GM19240 (cell line): ENCODE measurements around the gene FOXJ3.

Experiments
- DNase-seq: peaks from one replicate; pipeline ENCODE4 v3.0.0; 2011; ENCODE audit warnings: low spot score; ENCODE audit not compliant: insufficient read length

FOXJ3 gene

GRCh38 chr1:42168763-42169162 lies 166.3 kb downstream of the FOXJ3 start:
- DNase-seq: no peak

DNA sequence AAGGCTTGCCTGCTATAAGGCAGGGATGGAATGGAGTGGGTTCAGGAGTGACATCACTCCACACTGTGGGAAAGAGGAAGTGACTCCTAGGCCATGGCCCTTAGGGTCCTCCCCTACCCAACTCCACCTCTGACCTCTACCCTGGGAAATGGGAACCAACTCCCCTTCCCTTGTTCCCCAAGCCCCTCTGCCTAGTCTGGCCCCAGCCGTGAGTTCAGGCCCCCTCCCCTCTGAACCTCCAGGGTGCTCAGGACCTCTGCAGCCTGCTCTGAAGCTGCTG lies 166.7 kb downstream of the FOXJ3 start:
- DNase-seq: no peak

DNA sequence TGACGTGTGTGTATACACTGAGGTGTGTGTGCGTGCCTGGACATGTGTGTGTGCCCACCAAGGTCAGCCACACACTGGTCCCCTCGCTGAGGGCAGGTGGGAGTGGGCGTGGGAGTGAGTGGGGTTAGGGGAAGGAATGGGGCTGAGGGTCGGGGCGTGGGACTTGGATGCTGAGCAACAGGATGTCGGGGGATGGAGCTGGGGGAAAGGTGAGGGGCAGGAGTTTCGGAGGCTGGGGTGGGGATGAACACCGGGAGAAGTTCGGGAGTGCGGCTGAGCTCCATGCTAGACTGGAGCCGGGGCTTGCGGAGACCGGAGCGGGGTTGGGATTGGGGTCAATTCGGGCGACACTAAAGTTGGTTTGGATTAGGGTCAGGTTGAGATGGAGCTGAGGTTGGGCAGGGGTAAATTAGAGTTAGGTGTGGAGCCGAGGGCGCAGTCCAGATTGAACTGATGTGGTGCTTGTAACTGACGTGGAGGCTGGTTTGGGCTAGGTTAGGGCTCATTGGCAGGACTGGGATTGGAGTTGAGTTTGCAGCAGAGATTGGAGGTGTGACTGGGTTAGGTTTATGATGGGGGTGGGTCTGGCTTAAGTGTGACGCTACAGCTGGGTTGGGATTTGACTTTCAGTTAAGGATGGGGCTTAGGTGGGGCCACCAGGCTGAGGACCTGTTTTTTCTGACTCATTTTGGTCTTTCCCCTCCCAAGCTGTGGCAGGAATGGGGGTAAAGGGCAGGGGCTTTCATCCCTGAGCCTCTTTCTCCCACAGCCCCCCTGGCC lies 167.2 kb downstream of the FOXJ3 start:
- DNase-seq: no peak

GRCh38 chr1:42165511-42166210 lies 169.4 kb downstream of the FOXJ3 start:
- DNase-seq: no peak

GRCh38 chr1:42164551-42165420 lies 170.2 kb downstream of the FOXJ3 start, which contains the start of gene GUCA2A:
TSS of gene GUCA2A (minus strand) at chr1:42164745. CDS start at chr1:42164712, 33 bp downstream.
- no peak for DNase-seq

DNA sequence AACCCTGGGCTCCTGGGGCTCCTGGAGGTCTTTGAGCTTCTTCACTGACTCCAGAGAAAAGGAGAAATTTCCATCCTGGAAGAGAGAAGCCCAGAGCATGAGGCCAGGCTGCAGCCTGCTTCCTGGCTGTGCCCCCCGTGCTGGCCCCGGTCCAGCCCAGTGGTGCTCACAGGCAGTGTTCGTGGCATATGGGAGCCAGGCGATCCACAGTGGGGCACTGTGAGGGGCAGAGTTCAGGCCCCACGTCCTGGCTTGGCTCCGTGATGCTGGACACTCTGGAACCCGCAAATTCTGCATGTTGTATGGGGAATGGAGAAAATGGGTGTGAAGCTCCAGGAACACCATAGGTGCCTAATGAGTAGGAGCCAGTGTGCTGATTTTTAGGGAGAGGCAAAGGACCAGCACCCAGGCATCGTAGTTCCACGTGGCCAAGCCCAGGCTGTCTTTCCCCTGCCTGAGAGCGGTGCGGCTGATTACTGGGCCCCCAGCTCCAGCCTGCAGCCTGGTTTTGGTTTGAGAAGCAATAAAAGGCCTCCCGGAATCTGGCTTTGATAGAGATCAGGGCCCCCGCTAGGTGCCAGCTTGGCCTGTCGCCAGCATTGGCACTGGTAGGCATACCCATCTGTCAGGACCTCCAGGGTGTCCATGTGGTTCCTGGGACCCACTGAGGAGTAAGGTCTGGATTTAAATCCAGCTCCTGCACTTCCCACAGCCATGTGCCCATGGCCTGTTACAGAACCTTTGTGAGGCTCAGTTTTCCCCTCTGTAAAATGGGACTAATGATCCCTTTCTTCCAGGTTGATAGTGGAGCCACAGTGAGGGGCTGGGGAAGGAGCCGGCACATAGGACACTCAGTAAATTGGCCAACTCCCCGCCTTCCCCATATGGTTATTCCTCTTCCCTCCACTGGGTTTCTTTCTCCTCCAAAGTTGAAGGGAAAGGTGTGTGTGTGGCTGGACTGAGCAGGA lies 171.2 kb downstream of the FOXJ3 start:
- no peak for DNase-seq

- no peak for DNase-seq
These were observed 171.9 kb downstream of the FOXJ3 start for GRCh38 chr1:42163114-42163513.

GRCh38 chr1:42162181-42162580 lies 172.9 kb downstream of the FOXJ3 start:
- DNase-seq: no peak

DNA sequence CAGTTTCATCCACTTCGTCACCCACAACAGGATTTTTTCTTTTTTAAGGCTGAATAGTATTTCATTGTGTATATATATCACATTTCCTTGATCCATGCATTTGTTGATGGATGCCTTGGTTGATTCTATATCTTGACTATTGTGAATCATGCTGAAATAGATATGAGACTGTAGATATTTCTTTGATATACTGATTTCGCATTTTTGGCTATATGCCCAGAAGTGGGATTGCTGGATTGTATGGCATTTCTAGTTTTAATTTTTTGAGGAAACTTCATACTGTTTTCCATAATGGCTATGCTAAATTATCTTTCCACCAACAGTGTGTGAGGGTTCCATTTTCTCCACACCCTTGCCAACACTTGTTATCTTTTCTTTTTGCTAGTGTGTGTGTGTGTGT lies 176.8 kb downstream of the FOXJ3 start:
- no peak for DNase-seq

DNA sequence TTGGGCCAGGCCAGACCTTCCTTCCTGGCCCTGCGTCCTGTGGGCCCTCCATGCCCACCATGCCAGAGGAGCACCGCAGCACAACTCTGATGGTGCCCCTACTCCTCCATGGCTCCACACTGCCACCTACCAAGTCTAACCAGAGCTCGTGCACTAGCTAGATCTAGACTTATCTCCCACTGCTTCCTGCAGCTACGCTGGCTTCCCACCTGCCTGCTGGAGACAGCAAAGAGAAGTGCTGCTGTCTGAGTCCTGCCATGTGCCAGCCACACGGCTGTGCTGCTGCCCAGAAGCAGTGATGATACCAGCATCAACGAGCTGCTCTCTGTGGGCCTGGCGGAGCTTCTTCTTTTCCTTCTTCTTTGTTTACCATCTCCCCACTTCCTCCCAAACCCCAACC lies 177.4 kb downstream of the FOXJ3 start:
- DNase-seq: no peak

DNA sequence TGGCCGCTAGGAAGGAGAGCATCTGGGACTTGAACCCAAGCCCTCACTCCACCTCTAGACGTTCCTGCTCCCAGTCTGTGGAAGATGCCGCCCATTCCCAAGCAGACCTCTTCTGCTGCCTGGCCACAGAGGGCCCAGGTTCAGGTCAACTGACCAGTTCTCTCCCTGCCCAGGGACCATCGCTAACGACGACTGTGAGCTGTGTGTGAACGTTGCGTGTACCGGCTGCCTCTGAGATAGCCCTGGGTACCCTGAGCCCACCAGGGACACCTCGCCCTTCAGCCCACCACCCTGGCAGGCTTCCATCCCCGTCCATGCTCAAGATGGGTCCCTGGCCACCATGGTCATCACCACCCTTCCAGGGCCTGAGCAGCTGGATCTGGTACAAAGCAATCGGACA lies 179.7 kb downstream of the FOXJ3 start:
- DNase-seq: no peak

DNA sequence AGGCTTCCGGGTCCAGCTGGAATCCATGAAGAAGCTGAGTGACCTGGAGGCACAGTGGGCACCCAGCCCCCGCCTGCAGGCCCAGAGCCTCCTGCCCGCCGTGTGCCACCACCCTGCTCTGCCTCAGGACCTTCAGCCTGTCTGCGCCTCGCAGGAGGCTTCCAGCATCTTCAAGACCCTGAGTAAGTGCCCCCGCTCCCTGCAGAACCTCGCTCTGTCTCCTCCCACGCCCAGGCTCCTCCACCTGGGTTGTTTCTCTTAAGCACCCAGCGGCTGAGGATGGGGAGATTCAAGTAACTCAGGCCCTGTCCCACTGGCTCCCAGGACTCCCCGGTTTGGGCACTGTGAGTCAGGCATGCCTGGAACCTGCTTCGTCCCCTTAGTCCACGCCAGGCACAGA lies 180.3 kb downstream of the FOXJ3 start:
- DNase-seq: no peak

DNA sequence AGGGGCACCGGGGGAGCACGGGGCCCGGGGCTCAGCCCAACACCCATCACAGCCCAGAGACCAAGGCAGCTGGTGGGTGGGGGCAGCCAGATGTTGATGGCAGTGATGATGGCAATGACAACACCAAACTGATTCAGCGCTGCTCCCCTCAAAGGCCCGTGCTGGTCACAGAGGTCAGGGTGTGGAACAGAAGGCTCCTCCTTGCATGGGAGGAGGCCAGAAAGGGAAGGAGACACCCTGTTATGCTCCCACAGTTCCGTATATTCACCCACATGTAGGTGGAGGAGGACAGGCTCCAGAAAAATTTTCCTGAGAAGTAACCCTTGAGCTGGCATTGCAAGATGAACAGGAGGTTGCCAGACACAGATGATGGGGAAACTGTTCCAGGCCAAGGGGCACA lies 181.4 kb downstream of the FOXJ3 start:
- DNase-seq: no peak

- DNase-seq: no peak
These were observed 182.0 kb downstream of the FOXJ3 start, which contains the start of gene GUCA2B for GRCh38 chr1:42152907-42153600. TSS of gene GUCA2B (plus strand) at chr1:42153410. CDS start at chr1:42153451, 41 bp downstream.

GRCh38 chr1:42152119-42152518 lies 182.9 kb downstream of the FOXJ3 start:
- no peak for DNase-seq

- no peak for DNase-seq
These were observed 184.4 kb downstream of the FOXJ3 start for GRCh38 chr1:42150651-42151050.

DNA sequence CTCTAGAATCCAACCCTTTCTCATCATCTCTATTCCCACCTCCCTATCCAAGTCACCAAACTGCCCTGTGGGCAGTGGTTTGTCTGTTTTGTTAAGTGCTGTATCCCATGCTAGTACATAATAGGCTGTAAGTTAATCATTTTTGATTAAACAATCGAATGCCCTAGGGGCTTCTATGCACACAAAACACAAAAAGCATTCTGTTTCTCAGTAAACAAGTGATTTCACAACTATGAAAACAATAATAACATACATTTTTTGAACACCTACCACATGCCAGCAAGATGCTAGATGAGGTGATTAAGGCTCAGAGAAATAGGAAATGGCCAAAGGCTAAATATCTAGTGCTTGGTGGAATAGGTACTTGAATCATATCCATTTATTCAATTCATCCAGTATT lies 186.9 kb downstream of the FOXJ3 start:
- DNase-seq: no peak

DNA sequence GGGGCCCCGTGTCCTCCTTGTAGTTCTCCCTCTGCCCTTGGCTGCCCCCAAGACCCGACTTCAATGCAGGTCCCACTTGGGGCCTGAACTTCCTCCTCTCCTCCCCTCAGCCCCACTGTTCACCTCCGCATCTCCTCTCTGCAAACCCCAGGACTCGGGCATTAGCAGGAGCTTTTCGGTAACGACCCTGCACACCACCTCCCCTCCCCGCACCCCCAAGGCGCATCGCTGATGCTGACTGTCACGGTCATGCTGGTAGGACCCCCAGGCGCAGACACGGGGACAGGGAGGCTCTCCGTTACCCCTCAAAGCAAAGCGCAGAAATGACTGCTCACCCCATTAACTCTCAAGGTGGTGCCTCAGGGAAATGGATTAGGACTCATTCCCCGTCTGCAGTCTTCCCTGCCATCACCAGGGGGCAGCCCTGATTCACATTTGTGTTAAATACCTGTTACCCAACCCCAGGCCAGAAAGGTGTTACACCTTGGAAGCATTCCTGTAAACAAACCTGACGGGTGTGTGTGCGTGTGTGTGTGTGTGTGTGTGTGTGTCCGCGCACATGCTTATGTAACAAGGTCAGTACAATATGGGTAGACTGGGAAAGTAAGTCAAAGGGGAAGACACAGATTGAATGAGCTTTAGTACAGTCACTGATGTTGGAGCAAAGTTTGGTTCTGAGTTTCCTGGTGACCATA lies 188.3 kb downstream of the FOXJ3 start:
- DNase-seq: peak; percentile 61

- no peak for DNase-seq
These were observed 189.0 kb downstream of the FOXJ3 start for GRCh38 chr1:42145764-42146625.
